ENCODE data around the gene IPO5. TPM values are rescaled to one million over a fixed set of nuclear protein-coding genes. Genes with fewer than 3 reads are reported as not detected.

Gene IPO5
- polyA plus RNA-seq, 1 of the 3 experiments (the other 2 are of a cell fraction) = 77.1 TPM

DNA sequence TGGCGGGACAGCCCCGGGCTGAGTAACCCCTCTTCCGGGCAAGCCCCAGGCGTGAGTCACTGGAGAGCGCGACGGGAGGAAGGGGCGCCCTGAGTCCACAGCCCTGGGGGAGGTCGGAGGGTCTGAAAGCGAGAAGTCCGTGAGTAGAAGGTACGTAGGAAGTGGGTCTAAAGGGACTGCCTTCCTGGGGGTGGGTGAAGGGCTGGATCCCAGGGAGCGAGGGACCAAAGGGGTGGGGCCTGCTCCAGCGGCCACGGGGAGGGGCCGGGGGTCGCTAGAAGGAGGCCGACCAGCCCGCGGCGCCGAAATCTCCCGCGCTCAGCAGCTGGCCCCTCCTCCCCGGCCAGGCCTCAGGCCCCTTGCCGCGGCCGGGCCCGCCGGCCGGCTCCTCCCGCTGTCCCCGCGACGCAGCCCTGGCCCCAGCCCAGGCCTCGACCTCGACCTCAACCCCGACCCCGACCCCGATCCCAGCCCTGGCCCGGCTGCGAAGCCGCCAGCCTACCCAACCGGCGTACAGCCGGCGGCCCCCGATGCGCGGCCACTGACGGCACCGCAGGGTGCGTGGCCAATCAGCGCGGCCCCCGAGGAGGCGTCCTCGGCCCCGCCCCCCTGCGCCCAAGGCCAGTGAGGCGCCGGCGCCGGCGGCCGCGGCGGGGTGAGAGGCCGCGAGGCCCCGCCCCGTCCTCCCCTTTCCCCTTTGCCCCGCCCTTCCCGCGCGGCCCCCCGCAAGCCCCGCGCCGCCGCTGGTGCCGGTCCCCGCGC, 22.6 kb downstream of the IPO5 start:
- POLR2A ChIA-PET = no interaction called here
- DNase-seq = peak; percentile 98
- peak overlapping the region; percentile 87 for H3K27ac ChIP-seq (ENCODE audit: low read depth in 2 of 2, low read length in 1 of 2)
- peak overlapping the region; percentile 59 to 81 for H3K4me3 ChIP-seq (ENCODE audit: low read depth in 2 of 2, low read length in 1 of 2)
- CTCF ChIA-PET = no interaction called here
- peak overlapping the region; percentile 86 for H3K9ac ChIP-seq
- peak overlapping the region; percentile 72 for H2AFZ ChIP-seq (ENCODE audit: low read depth)
- peaks cover 13% of the 10 kb centered on the region for H4K20me1 ChIP-seq (ENCODE audit: insufficient read depth)
- peaks cover 0 to 9% of the 10 kb centered on the region in 2 experiments for H3K36me3 ChIP-seq (replicated peaks in 1 of 2; ENCODE audit: control insufficient read depth in 1 of 2, insufficient read depth in 2 of 2, low read length in 1 of 2)
- peaks cover 42% of the 10 kb centered on the region for H3K79me2 ChIP-seq (ENCODE audit: insufficient read depth)
- peak overlapping the region; percentile 96 for H3K4me2 ChIP-seq
- 0% methylated on average over 23 of the region's 84 CpGs for WGBS (ENCODE audit: low lambda C conversion rate)
- H3K27me3 ChIP-seq (ENCODE audit: insufficient read depth) = no peaks in the 10 kb centered on the region
- H3K9me3 ChIP-seq = no peaks in the 10 kb centered on the region
- H3K9me2 ChIP-seq = no peaks in the 10 kb centered on the region
- H3F3A ChIP-seq (replicated peaks; ENCODE audit: insufficient read depth) = peaks cover 15% of the 10 kb centered on the region
- H3K4me1 ChIP-seq (ENCODE audit: control insufficient read depth in 1 of 2, insufficient read depth in 2 of 2, low read depth in 1 of 2, low read length in 1 of 2) = peaks cover 9 to 16% of the 10 kb centered on the region in 2 experiments; a peak in 3 of 4 replicates
- TF ChIP-seq SMC3 (IDR thresholded peaks at IDR 0.05; ENCODE audit: low read depth, low read length) (no peak), FOXJ3 (CRISPR knock-in tag; IDR thresholded peaks at IDR 0.05) (no peak), MXI1 (IDR thresholded peaks at IDR 0.05; ENCODE audit: low read depth, low read length) (peak; percentile 53; the same call in 1 of the 2 replicates), POLR2AphosphoS5 (IDR thresholded peaks at IDR 0.05; ENCODE audit: low read depth, low read length) (peak; percentile 14; the same call in 1 of the 2 replicates), RCOR1 (IDR thresholded peaks at IDR 0.05; ENCODE audit: low read length) (no peak), SIN3A (IDR thresholded peaks at IDR 0.05; ENCODE audit: borderline replicate concordance, low read depth, low read length) (no peak), NFIC (IDR thresholded peaks at IDR 0.05; ENCODE audit: borderline replicate concordance) (no peak), RFX5 (IDR thresholded peaks at IDR 0.05; ENCODE audit: low read length) (no peak), IRF3 (IDR thresholded peaks at IDR 0.05; ENCODE audit: low read depth, low read length) (no peak), MAX (IDR thresholded peaks at IDR 0.05; ENCODE audit: low read depth) (peak; percentile 56; the same call in 1 of the 2 replicates), YY1 (IDR thresholded peaks at IDR 0.05; ENCODE audit: low read depth) (no peak), USF1 (IDR thresholded peaks at IDR 0.05; ENCODE audit: borderline replicate concordance, low read depth) (no peak), EZH2phosphoT487 (IDR thresholded peaks at IDR 0.05; ENCODE audit: borderline replicate concordance, low read depth) (no peak), MEF2A (IDR thresholded peaks at IDR 0.05; ENCODE audit: borderline replicate concordance, low read depth) (no peak), RAD21 (IDR thresholded peaks at IDR 0.05; ENCODE audit: low read length) (no peak), CHD2 (IDR thresholded peaks at IDR 0.05; ENCODE audit: low read length, partially characterized antibody) (no peak), TAF1 (IDR thresholded peaks at IDR 0.05; ENCODE audit: borderline replicate concordance, low read depth, low read length) (peak; percentile 67), FOXM1 (IDR thresholded peaks at IDR 0.05; ENCODE audit: low read depth) (no peak), RXRA (IDR thresholded peaks at IDR 0.05; ENCODE audit: borderline replicate concordance, low read depth) (no peak), NRF1 (IDR thresholded peaks at IDR 0.05; ENCODE audit: low read depth, low read length) (peak; percentile 65), ELF1 (IDR thresholded peaks at IDR 0.05) (no peak), TEAD4 (IDR thresholded peaks at IDR 0.05; ENCODE audit: borderline replicate concordance, insufficient read depth) (no peak), TCF12 (IDR thresholded peaks at IDR 0.05) (no peak)
- TF ChIP-seq, protein P1, sequence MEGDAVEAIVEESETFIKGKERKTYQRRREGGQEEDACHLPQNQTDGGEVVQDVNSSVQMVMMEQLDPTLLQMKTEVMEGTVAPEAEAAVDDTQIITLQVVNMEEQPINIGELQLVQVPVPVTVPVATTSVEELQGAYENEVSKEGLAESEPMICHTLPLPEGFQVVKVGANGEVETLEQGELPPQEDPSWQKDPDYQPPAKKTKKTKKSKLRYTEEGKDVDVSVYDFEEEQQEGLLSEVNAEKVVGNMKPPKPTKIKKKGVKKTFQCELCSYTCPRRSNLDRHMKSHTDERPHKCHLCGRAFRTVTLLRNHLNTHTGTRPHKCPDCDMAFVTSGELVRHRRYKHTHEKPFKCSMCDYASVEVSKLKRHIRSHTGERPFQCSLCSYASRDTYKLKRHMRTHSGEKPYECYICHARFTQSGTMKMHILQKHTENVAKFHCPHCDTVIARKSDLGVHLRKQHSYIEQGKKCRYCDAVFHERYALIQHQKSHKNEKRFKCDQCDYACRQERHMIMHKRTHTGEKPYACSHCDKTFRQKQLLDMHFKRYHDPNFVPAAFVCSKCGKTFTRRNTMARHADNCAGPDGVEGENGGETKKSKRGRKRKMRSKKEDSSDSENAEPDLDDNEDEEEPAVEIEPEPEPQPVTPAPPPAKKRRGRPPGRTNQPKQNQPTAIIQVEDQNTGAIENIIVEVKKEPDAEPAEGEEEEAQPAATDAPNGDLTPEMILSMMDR (IDR thresholded peaks at IDR 0.05) = no peak
- TF ChIP-seq, protein P2, sequence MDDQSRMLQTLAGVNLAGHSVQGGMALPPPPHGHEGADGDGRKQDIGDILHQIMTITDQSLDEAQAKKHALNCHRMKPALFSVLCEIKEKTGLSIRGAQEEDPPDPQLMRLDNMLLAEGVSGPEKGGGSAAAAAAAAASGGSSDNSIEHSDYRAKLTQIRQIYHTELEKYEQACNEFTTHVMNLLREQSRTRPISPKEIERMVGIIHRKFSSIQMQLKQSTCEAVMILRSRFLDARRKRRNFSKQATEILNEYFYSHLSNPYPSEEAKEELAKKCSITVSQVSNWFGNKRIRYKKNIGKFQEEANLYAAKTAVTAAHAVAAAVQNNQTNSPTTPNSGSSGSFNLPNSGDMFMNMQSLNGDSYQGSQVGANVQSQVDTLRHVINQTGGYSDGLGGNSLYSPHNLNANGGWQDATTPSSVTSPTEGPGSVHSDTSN (IDR thresholded peaks at IDR 0.05) = no peak
- TF ChIP-seq, protein P3, sequence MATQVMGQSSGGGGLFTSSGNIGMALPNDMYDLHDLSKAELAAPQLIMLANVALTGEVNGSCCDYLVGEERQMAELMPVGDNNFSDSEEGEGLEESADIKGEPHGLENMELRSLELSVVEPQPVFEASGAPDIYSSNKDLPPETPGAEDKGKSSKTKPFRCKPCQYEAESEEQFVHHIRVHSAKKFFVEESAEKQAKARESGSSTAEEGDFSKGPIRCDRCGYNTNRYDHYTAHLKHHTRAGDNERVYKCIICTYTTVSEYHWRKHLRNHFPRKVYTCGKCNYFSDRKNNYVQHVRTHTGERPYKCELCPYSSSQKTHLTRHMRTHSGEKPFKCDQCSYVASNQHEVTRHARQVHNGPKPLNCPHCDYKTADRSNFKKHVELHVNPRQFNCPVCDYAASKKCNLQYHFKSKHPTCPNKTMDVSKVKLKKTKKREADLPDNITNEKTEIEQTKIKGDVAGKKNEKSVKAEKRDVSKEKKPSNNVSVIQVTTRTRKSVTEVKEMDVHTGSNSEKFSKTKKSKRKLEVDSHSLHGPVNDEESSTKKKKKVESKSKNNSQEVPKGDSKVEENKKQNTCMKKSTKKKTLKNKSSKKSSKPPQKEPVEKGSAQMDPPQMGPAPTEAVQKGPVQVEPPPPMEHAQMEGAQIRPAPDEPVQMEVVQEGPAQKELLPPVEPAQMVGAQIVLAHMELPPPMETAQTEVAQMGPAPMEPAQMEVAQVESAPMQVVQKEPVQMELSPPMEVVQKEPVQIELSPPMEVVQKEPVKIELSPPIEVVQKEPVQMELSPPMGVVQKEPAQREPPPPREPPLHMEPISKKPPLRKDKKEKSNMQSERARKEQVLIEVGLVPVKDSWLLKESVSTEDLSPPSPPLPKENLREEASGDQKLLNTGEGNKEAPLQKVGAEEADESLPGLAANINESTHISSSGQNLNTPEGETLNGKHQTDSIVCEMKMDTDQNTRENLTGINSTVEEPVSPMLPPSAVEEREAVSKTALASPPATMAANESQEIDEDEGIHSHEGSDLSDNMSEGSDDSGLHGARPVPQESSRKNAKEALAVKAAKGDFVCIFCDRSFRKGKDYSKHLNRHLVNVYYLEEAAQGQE (IDR thresholded peaks at IDR 0.05; ENCODE audit: low read depth, low read length) = no peak

Measured in SK-N-SH (cell line).